WTC11 (cell line): ENCODE data around the gene TRPM2.

Source experiments
- AFF4 ChIP-seq: sonication (generic); formaldehyde crosslinking; IDR thresholded peaks from 2 replicates; pipeline ENCODE4 v1.8.1; 2023; ENCODE audit warnings: mild to moderate bottlenecking, missing genetic modification reagents, borderline replicate concordance
- ATF3 ChIP-seq: sonication (generic); formaldehyde crosslinking; conservative IDR thresholded peaks from 2 replicates; pipeline ENCODE4 v1.8.1; 2022; ENCODE audit warnings: mild to moderate bottlenecking, missing genetic modification reagents
- CTCF ChIP-seq: fragments of 200-600 bp; IDR thresholded peaks from 2 replicates; pipeline ENCODE4 v1.8.0; 2022; ENCODE audit warnings: antibody characterized with exemption
- ELF4 ChIP-seq: sonication (generic); formaldehyde crosslinking; IDR thresholded peaks from 2 replicates; pipeline ENCODE4 v1.8.1; 2022; ENCODE audit warnings: low read depth, mild to moderate bottlenecking, moderate library complexity, missing genetic modification reagents
- ETV6 ChIP-seq: sonication (generic); formaldehyde crosslinking; IDR thresholded peaks from 2 replicates; pipeline ENCODE4 v1.8.1; 2022; ENCODE audit warnings: mild to moderate bottlenecking, missing genetic modification reagents
- HMGXB4 ChIP-seq: sonication (generic); formaldehyde crosslinking; IDR thresholded peaks from 2 replicates; pipeline ENCODE4 v1.8.1; 2023; ENCODE audit warnings: mild to moderate bottlenecking, moderate library complexity, missing genetic modification reagents
- TP53 ChIP-seq: sonication (generic); formaldehyde crosslinking; IDR thresholded peaks from 2 replicates; pipeline ENCODE4 v1.8.1; 2023; ENCODE audit warnings: mild to moderate bottlenecking, missing genetic modification reagents
- ZBTB21 ChIP-seq: sonication (generic); formaldehyde crosslinking; IDR thresholded peaks from 2 replicates; pipeline ENCODE4 v1.8.1; 2023; ENCODE audit warnings: mild to moderate bottlenecking, missing genetic modification reagents, borderline replicate concordance

GRCh38 chr21:44449473-44450363 is 96.3 kb downstream of the TRPM2 start:
- no peak for TF ChIP-seq ATF3 (CRISPR knock-in tag)
- no peak for TF ChIP-seq TP53
- TF ChIP-seq CTCF, result no peak
- no peak for TF ChIP-seq AFF4 (CRISPR knock-in tag)
- no peak for TF ChIP-seq HMGXB4 (CRISPR knock-in tag)
- no peak for TF ChIP-seq ETV6 (CRISPR knock-in tag)
- TF ChIP-seq ZBTB21, result no peak
- TF ChIP-seq ELF4 (CRISPR knock-in tag), result no peak
